Fibroblast of villous mesenchyme (primary cell): ENCODE results near the gene ITGAV. TPM values are rescaled to one million over a fixed set of nuclear protein-coding genes. Genes with fewer than 3 reads are reported as not detected.

Experiments used
- DNase-seq: peaks from one replicate; pipeline ENCODE4 v3.0.0-alpha.2; 2010; ENCODE audit warnings: low read depth
- H3K4me3 ChIP-seq: 2 replicates; pipeline ENCODE4 v1.5.1; 2011; ENCODE audit warnings: low read depth, mild to moderate bottlenecking, low read length
- CTCF ChIP-seq: IDR thresholded peaks from 2 replicates; pipeline ENCODE4 v1.5.1; 2012; ENCODE audit warnings: low read depth, mild to moderate bottlenecking, low read length; ENCODE audit not compliant: insufficient read depth
- total RNA-seq: library from RNA; depleted of rRNA; stranded (reverse); fragments of >200 nt; gene quantifications from 2 replicates; pipeline ENCODE4 v1.2.3, GENCODE V29; 2012

ITGAV gene
- total RNA-seq, 1 donor = 417 TPM

DNA sequence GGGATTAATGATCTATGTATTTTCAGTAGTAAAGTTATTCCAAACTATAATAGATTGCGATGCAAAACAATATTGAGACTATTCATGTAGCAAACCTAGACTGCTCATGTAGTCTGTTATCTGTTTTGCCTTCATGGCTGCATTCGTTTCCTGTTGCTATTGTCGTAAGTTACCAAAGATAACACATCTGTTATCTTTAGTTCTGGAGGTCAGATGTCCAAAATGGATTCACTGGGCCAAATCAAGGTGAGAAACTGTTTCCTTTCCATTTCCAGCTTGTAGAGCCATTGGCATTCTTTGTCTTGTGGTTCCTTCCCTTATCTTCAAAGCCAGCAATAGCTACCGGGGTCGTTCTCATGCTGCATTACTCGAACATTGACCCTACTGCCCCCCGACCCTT lies 20.9 kb downstream of the ITGAV start:
- no peak overlapping the region for H3K4me3 ChIP-seq
- TF ChIP-seq CTCF = no peak
- DNase-seq = no peak

DNA sequence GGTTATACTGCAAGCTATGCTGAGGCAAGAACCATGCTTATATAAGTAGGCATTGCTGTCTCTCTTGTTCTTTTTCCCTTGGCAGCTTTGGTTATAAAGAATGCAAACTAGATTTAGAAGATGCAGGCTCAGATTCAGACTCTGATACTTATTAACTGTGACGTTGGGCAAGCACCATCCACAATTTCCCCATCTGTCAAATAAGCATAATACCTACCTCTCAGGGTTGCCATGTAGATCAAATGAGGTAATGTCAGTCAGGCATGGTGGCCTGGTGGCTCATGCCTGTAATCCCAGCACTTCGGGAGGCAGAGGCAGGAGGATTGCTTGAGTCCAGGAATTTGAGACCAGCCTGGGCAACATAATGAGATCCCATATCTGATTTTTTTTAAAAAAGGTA lies 21.7 kb downstream of the ITGAV start:
- no peak for DNase-seq
- TF ChIP-seq CTCF = no peak
- H3K4me3 ChIP-seq = no peak overlapping the region

DNA sequence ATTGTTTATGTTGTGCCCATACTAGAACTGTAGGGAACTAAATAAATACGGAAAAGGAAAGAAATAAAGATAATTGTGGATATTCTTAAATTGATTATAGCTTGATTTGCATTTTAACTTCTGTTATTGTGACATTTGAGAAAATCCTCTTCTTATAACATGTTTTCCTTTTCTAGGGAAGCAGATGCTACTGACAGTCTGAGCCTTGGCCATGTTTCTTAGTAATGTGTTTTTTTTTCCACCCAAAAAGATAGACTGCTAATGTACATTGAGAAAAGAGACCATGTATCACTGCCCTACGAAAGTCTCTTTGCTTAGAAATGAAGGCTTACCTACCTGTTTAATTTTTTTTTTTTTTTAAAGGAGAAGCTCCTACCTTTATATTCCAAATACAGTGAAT lies 22.2 kb downstream of the ITGAV start:
- no peak overlapping the region for H3K4me3 ChIP-seq
- no peak for DNase-seq
- TF ChIP-seq CTCF = no peak

DNA sequence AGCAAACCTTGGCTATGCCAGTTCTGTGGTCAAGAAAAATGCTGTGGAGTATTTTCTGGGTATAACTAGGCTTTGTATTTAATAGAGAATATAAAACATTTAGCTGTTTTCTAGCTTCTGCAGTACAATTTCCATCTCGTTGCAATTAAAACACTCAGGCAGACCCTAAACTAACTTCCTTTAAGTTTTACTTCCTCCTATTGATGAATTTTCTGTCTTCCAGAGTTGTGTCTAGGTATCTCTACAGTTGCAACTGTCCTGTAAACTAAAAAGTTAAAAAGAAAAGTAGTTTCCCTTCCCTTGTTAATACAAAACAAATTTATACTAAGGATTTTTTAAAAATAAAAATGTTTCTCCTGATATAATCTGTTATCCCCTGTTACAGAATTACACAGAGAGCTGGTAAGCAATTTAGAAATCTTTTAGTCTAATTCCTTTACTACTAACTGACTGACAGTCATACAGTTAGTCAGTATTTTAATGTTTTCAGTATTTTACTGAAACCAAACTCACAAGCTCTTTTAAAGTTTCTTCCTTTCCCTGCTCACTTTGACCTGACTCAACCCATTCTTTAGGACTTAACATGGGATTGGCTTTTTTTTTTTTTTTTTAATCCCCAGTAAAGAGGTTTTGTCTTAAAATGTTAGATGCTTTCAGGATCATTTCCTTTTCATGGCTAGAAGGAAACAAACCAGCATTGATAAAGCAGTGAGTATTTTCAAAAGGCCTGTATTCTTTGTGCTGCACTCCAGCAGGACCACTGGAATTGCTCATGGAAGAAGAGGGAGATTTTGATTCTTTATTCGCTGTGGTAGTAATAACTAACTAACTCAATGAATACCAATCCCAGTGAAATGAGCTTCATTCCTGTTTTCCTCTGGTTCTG lies 22.9 kb downstream of the ITGAV start:
- no peak for DNase-seq
- H3K4me3 ChIP-seq = no peak overlapping the region
- no peak for TF ChIP-seq CTCF

GRCh38 chr2:186614373-186614772 lies 24.5 kb downstream of the ITGAV start:
- no peak for DNase-seq
- H3K4me3 ChIP-seq = no peak overlapping the region
- no peak for TF ChIP-seq CTCF

GRCh38 chr2:186617148-186617547 lies 27.3 kb downstream of the ITGAV start:
- no peak for TF ChIP-seq CTCF
- H3K4me3 ChIP-seq = no peak overlapping the region
- DNase-seq = no peak

DNA sequence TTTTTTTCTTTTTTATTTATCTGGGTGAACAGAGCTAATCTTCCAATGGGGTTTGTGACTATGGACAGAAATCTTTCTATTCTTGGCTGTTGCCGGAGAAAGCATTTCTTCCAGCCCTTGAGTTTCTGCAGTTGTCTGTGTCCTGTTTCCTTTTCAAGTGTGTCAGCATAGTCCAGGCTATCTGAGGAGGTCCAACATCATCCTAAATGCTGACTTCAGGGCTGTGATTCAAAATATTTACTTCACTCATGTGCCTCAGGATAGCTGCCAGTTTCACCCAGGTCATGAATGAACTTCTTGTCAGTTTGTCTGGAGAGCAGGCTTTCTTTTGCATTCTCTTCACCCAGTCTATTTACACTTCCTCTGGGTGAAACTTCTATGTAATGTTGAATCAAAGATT lies 27.9 kb downstream of the ITGAV start:
- TF ChIP-seq CTCF = no peak
- no peak for DNase-seq

More for the DNA sequence above, 27.9 kb downstream of the ITGAV start:
- H3K4me3 ChIP-seq = no peak overlapping the region
